Upper lobe of left lung (tissue), 4 donors: ENCODE results near the gene ST6GALNAC6.

Experiments
- CTCF ChIP-seq, 6 experiments: fragments of 450-650 bp in 4 of 6; fragments of 200-600 bp in 2 of 6; sonication (generic) in 2 of 6; IDR thresholded peaks; one replicate each; pipeline ENCODE4 v1.5.1; 2016 to 2019; ENCODE audit warnings: antibody characterized with exemption in 6 of 6
- EP300 ChIP-seq, 4 donors: sonication (generic); formaldehyde crosslinking; IDR thresholded peaks; one replicate each; pipeline ENCODE4 v1.5.1; 2017; ENCODE audit warnings: antibody characterized with exemption in 4 of 4, control low read depth in 2 of 4
- POLR2A ChIP-seq, 4 donors: fragments of 450-650 bp; IDR thresholded peaks; one replicate each; pipeline ENCODE4 v1.5.1; 2016 to 2017; ENCODE audit warnings: antibody characterized with exemption in 4 of 4, mild to moderate bottlenecking in 2 of 4

DNA sequence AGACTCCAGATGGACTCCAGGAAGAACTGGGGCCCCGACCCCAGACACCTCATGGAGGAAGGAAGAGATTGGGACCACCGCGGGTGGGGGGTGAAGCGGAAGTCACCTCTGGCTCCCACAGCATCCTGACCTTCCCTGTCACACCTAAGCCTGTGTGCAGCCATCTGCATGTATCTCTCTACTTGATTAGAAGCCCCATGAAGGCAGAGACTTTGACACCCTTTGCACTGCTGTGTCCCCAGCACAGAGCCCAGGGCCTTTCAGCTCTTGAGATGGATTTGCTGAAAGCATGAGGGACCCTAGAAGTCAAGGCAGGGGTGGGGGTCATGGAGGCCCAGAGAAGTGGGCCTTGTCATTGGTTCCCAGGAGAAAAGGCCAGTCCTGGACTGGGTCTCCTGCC lies 42.1 kb downstream of the ST6GALNAC6 start:
- TF ChIP-seq POLR2A (IDR thresholded peaks at IDR 0.05) (no peak), CTCF (IDR thresholded peaks at IDR 0.05) (no peak), EP300 (IDR thresholded peaks at IDR 0.05) (no peak)
